Neural cell (in vitro differentiated cells): ENCODE measurements around the gene SNX27. TPM values are rescaled to one million over a fixed set of nuclear protein-coding genes. Genes with fewer than 3 reads are reported as not detected.

Experiments used
- H2AFZ ChIP-seq: fragments of 200-600, 300-800 bp; sonication (generic), shearing (Covaris generic); 2 replicates; pipeline ENCODE4 v1.6.0; 2014; ENCODE audit warnings: low read depth, mild to moderate bottlenecking, antibody characterized with exemption, low read length, moderate library complexity
- H3F3A ChIP-seq: fragments of 200-600 bp; shearing (Covaris generic); 2 replicates; pipeline ENCODE4 v1.6.1; 2016; ENCODE audit warnings: mild to moderate bottlenecking, moderate library complexity, mixed read lengths, antibody characterized with exemption, low read length; ENCODE audit not compliant: insufficient read depth, poor library complexity, severe bottlenecking
- H3K27ac ChIP-seq: fragments of 200-600, 300-800 bp; sonication (generic), shearing (Covaris generic); 2 replicates; pipeline ENCODE4 v1.5.1; 2014; ENCODE audit warnings: mild to moderate bottlenecking, low read length, moderate library complexity
- H3K27me3 ChIP-seq: fragments of 300-800, 200-600 bp; sonication (generic), shearing (Covaris generic); 2 replicates; pipeline ENCODE4 v1.6.0; 2014; ENCODE audit warnings: mild to moderate bottlenecking, low read depth, low read length, moderate library complexity; ENCODE audit not compliant: insufficient read depth
- H3K36me3 ChIP-seq: fragments of 300-800, 200-600 bp; sonication (generic), shearing (Covaris generic); 2 replicates; pipeline ENCODE4 v1.5.1; 2014; ENCODE audit warnings: mild to moderate bottlenecking, antibody characterized with exemption, low read length, moderate library complexity; ENCODE audit not compliant: insufficient read depth
- H3K4me2 ChIP-seq: fragments of 300-800, 200-600 bp; sonication (generic), shearing (Covaris generic); 2 replicates; pipeline ENCODE4 v1.6.0; 2014; ENCODE audit warnings: mild to moderate bottlenecking, low read length
- H3K4me3 ChIP-seq: fragments of 300-800, 200-600 bp; sonication (generic), shearing (Covaris generic); 2 replicates; pipeline ENCODE4 v1.5.1; 2014; ENCODE audit warnings: mild to moderate bottlenecking, low read length, moderate library complexity
- H3K79me2 ChIP-seq: fragments of 200-600 bp; shearing (Covaris generic); replicated peaks from 2 replicates; pipeline ENCODE4 v1.6.0; 2014; ENCODE audit warnings: mild to moderate bottlenecking, low read length, moderate library complexity; ENCODE audit not compliant: insufficient read depth
- H3K9ac ChIP-seq: fragments of 300-800, 200-600 bp; sonication (generic), shearing (Covaris generic); 2 replicates; pipeline ENCODE4 v1.6.1; 2016; ENCODE audit warnings: mild to moderate bottlenecking, low read length, mixed read lengths
- H3K9me2 ChIP-seq: fragments of 200-600 bp; shearing (Covaris generic); 2 replicates; pipeline ENCODE4 v1.6.1; 2016; ENCODE audit warnings: mild to moderate bottlenecking, low read length, mixed read lengths; ENCODE audit not compliant: insufficient read depth
- H3K9me3 ChIP-seq: fragments of 200-600, 300-800 bp; sonication (generic), shearing (Covaris generic); 2 replicates; pipeline ENCODE4 v1.6.1; 2016; ENCODE audit warnings: mild to moderate bottlenecking, mixed run types, low read length, moderate library complexity, mixed read lengths
- H4K20me1 ChIP-seq: fragments of 200-600 bp; shearing (Covaris generic); 2 replicates; pipeline ENCODE4 v1.6.1; 2016; ENCODE audit warnings: mild to moderate bottlenecking, mixed run types; ENCODE audit not compliant: insufficient read depth
- CTCF ChIP-seq: fragments of 450-650 bp; IDR thresholded peaks from 2 replicates; pipeline ENCODE4 v1.5.1; 2014; ENCODE audit warnings: antibody characterized with exemption, mild to moderate bottlenecking, moderate library complexity; ENCODE audit not compliant: poor library complexity, severe bottlenecking
- EP300 ChIP-seq: fragments of 450-650 bp; conservative IDR thresholded peaks from 2 replicates; pipeline ENCODE4 v1.6.1; 2014; ENCODE audit warnings: antibody characterized with exemption, mild to moderate bottlenecking, moderate library complexity; ENCODE audit not compliant: poor library complexity, severe bottlenecking
- EZH2 ChIP-seq: fragments of 200-600, 300-800 bp; shearing (Covaris generic), sonication (generic); IDR thresholded peaks from 2 replicates; pipeline ENCODE4 v1.6.1; 2014; ENCODE audit warnings: antibody characterized with exemption, low read length, borderline replicate concordance, mild to moderate bottlenecking; ENCODE audit not compliant: insufficient read depth, poor library complexity, severe bottlenecking
- MXI1 ChIP-seq: fragments of 450-650 bp; conservative IDR thresholded peaks from 2 replicates; pipeline ENCODE4 v1.6.1; 2014; ENCODE audit warnings: antibody characterized with exemption, mild to moderate bottlenecking; ENCODE audit not compliant: poor library complexity, severe bottlenecking
- POLR2AphosphoS5 ChIP-seq: IDR thresholded peaks from 2 replicates; pipeline ENCODE4 v1.6.1; 2012
- RAD21 ChIP-seq: fragments of 450-650 bp; conservative IDR thresholded peaks from 2 replicates; pipeline ENCODE4 v1.6.1; 2014; ENCODE audit warnings: antibody characterized with exemption, mild to moderate bottlenecking, moderate library complexity
- REST ChIP-seq: IDR thresholded peaks from 2 replicates; pipeline ENCODE4 v1.6.1; 2012; ENCODE audit warnings: borderline replicate concordance
- SMC3 ChIP-seq: fragments of 450-650 bp; conservative IDR thresholded peaks from 2 replicates; pipeline ENCODE4 v1.6.1; 2014; ENCODE audit warnings: antibody characterized with exemption, mild to moderate bottlenecking, moderate library complexity; ENCODE audit not compliant: poor library complexity
- TAF1 ChIP-seq: IDR thresholded peaks from 2 replicates; pipeline ENCODE4 v1.6.1; 2012; ENCODE audit warnings: low read depth
- polyA plus RNA-seq: library from polyadenylated mRNA; depleted of rRNA; stranded (reverse); fragments of >200 nt; gene quantifications from 2 replicates; pipeline ENCODE4 v1.2.3, GENCODE V29; 2014

Gene SNX27
- polyA plus RNA-seq, 1 donor from 2014 or later: 30.2 TPM

GRCh38 chr1:151611288-151611790 is 511 bp upstream of the SNX27 start:
- no peaks in the 10 kb centered on the region for H3K9me3 ChIP-seq
- H3K27ac ChIP-seq: peak overlapping the region; percentile 86
- H3K9me2 ChIP-seq: no peaks in the 10 kb centered on the region
- TF ChIP-seq POLR2AphosphoS5 (no peak), SMC3 (no peak), RAD21 (no peak), CTCF (no peak), EP300 (no peak), TAF1 (no peak), EZH2 (no peak), MXI1 (no peak), REST (no peak)
- H3F3A ChIP-seq: no peaks in the 10 kb centered on the region
- H3K79me2 ChIP-seq: peaks cover 36% of the 10 kb centered on the region
- H3K4me3 ChIP-seq: peak overlapping the region; percentile 97
- no peaks in the 10 kb centered on the region for H4K20me1 ChIP-seq
- H3K27me3 ChIP-seq: no peaks in the 10 kb centered on the region
- no peak overlapping the region for H2AFZ ChIP-seq
- no peaks in the 10 kb centered on the region for H3K36me3 ChIP-seq
- peak overlapping the region; percentile 98 for H3K9ac ChIP-seq
- no peak overlapping the region for H3K4me2 ChIP-seq

- Histone ChIP-seq H3K9me3 (no peaks in the 10 kb centered on the region), H3K36me3 (no peaks in the 10 kb centered on the region), H3K9me2 (no peaks in the 10 kb centered on the region), H3K9ac (peak overlapping the region; percentile 98), H3K79me2 (peaks cover 47% of the 10 kb centered on the region), H3K4me2 (peak overlapping the region; percentile 70), H3K27me3 (no peaks in the 10 kb centered on the region), H3F3A (no peaks in the 10 kb centered on the region), H3K27ac (peak overlapping the region; percentile 86), H2AFZ (peak overlapping the region; percentile 65), H4K20me1 (no peaks in the 10 kb centered on the region), H3K4me3 (peak overlapping the region; percentile 97)
- TF ChIP-seq TAF1 (no peak), REST (no peak), EP300 (no peak), POLR2AphosphoS5 (no peak), SMC3 (no peak), CTCF (no peak), MXI1 (no peak), RAD21 (no peak), EZH2 (no peak)
These were observed 841 bp downstream of the SNX27 start for GRCh38 chr1:151612501-151613281.
